SH-SY5Y (cell line): ENCODE results near the gene CFAP70.

ENCODE experiments used
- GATA2 ChIP-seq: IDR thresholded peaks from 2 replicates; pipeline ENCODE4 v1.6.1; 2011; ENCODE audit warnings: mild to moderate bottlenecking, low read depth, low read length
- GATA3 ChIP-seq: IDR thresholded peaks from 2 replicates; pipeline ENCODE4 v1.6.1; 2011; ENCODE audit warnings: low read depth, mild to moderate bottlenecking, low read length, moderate library complexity

CFAP70 gene

GRCh38 chr10:73218431-73219191 is 140.1 kb downstream of the CFAP70 start:
- TF ChIP-seq GATA2, result no peak
- TF ChIP-seq GATA3, result no peak

GRCh38 chr10:73217628-73218027 is 141.0 kb downstream of the CFAP70 start:
- no peak for TF ChIP-seq GATA3
- TF ChIP-seq GATA2, result no peak

GRCh38 chr10:73215749-73216148 is 142.9 kb downstream of the CFAP70 start:
- TF ChIP-seq GATA2 (no peak), GATA3 (no peak)

GRCh38 chr10:73211106-73211811 is 147.4 kb downstream of the CFAP70 start:
- TF ChIP-seq GATA3, result no peak
- no peak for TF ChIP-seq GATA2

GRCh38 chr10:73210395-73211105 is 148.1 kb downstream of the CFAP70 start:
- TF ChIP-seq GATA2, result no peak
- TF ChIP-seq GATA3, result no peak

- no peak for TF ChIP-seq GATA3
Observed at GRCh38 chr10:73209705-73210104, 149.0 kb downstream of the CFAP70 start.

GRCh38 chr10:73207883-73208282 is 150.8 kb downstream of the CFAP70 start:
- TF ChIP-seq GATA3 (no peak), GATA2 (no peak)

- no peak for TF ChIP-seq GATA2
- TF ChIP-seq GATA3, result no peak
Observed at GRCh38 chr10:73206385-73206784, 152.3 kb downstream of the CFAP70 start.

- TF ChIP-seq GATA2 (no peak), GATA3 (no peak)
Observed at GRCh38 chr10:73205890-73206289, 152.8 kb downstream of the CFAP70 start.

GRCh38 chr10:73205081-73205480 is 153.6 kb downstream of the CFAP70 start:
- TF ChIP-seq GATA2, result no peak
- TF ChIP-seq GATA3, result no peak
